GM20431 (cell line): ENCODE data around the gene CD47.

Experiments
- in situ Hi-C: fragments of 300-500 bp; cut with MseI, MboI; formaldehyde crosslinking; loops from one replicate; pipeline ENCODE4 v1.15.0; 2020; ENCODE audit warnings: low sequenced_read_pairs; ENCODE audit not compliant: unreplicated experiment

CD47 gene

GRCh38 chr3:108022256-108023150, 68.3 kb downstream of the CD47 start:
- in situ Hi-C loops, result no loop called here

- in situ Hi-C loops, result no loop called here
These were observed 69.3 kb downstream of the CD47 start for GRCh38 chr3:108021533-108021932.

- in situ Hi-C loops, result no loop called here
These were observed 69.7 kb downstream of the CD47 start for GRCh38 chr3:108021131-108021530.

GRCh38 chr3:108018552-108018951, 72.3 kb downstream of the CD47 start:
- in situ Hi-C loops, result no loop called here

- in situ Hi-C loops, result no loop called here
These were observed 73.2 kb downstream of the CD47 start for GRCh38 chr3:108017587-108017986.

GRCh38 chr3:108014943-108015342, 75.9 kb downstream of the CD47 start:
- in situ Hi-C loops, result no loop called here

- in situ Hi-C loops, result no loop called here
These were observed 77.4 kb downstream of the CD47 start for GRCh38 chr3:108013141-108014055.

GRCh38 chr3:108012304-108012703, 78.5 kb downstream of the CD47 start:
- in situ Hi-C loops, result no loop called here

- in situ Hi-C loops, result no loop called here
These were observed 79.2 kb downstream of the CD47 start for GRCh38 chr3:108011616-108012015.

- in situ Hi-C loops, result no loop called here
These were observed 81.7 kb downstream of the CD47 start for GRCh38 chr3:108008931-108009639.

GRCh38 chr3:108008106-108008505, 82.7 kb downstream of the CD47 start:
- in situ Hi-C loops, result no loop called here

- in situ Hi-C loops, result no loop called here
These were observed 83.9 kb downstream of the CD47 start for GRCh38 chr3:108006881-108007331.

GRCh38 chr3:108006077-108006771, 84.6 kb downstream of the CD47 start:
- in situ Hi-C loops, result no loop called here

- in situ Hi-C loops, result no loop called here
These were observed 86.2 kb downstream of the CD47 start for GRCh38 chr3:108004647-108005046.

- in situ Hi-C loops, result no loop called here
These were observed 89.4 kb downstream of the CD47 start for GRCh38 chr3:108001457-108001856.

GRCh38 chr3:107999215-107999775, 91.5 kb downstream of the CD47 start:
- in situ Hi-C loops, result no loop called here

GRCh38 chr3:107997671-107998070, 93.2 kb downstream of the CD47 start:
- in situ Hi-C loops, result no loop called here

- in situ Hi-C loops, result no loop called here
These were observed 95.0 kb downstream of the CD47 start for GRCh38 chr3:107995823-107996222.

GRCh38 chr3:107994956-107995715, 95.7 kb downstream of the CD47 start:
- in situ Hi-C loops, result no loop called here
